ENCODE data around the gene PPT1. TPM values are rescaled to one million over a fixed set of nuclear protein-coding genes. Genes with fewer than 3 reads are reported as not detected.

Gene PPT1
- total RNA-seq, 1 experiment from 2014 or later, result 57.9 TPM

DNA sequence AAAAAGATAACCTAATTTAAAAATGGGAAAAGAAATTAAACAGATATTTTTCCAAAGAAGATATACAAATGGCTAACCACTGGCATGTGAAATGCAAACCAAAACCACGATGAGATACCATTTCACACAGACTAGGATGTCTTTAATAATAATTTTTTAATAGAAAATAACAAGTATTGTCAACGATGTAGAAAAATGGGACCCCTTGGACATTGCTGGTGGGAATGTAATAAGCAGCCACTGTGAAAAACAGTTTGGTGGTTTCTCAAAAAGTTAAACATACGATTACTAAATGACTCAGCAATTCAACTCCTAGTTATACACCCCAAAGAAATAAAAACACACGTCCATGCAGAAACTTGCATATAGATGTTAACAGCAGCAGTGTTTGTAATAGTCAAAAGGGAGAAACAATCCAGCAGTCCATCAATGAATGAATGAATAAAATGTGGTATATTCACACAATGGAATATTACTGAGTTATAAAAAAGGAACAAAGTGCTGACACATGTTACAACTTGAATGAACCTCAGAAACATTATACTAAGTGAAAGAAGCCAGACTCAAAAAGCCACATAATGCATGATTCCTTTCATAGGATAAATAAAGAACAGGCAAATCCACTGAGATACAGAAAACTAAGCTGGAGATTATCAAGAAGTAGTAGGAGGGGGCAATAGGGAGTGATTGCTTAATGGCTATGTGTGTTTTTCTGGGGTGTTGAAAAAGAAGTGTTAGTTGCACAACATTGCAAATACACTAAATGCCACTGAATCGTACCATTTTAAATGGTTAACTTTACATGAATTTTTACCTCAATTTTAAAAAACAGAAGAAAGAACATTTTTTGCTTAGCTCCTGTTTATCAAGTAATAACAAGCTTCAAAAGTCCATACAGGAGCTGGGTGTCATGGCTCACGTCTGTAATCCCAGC lies 4.1 kb downstream of the PPT1 start:
- DNase-seq (ENCODE audit: low read depth), result no peak

DNA sequence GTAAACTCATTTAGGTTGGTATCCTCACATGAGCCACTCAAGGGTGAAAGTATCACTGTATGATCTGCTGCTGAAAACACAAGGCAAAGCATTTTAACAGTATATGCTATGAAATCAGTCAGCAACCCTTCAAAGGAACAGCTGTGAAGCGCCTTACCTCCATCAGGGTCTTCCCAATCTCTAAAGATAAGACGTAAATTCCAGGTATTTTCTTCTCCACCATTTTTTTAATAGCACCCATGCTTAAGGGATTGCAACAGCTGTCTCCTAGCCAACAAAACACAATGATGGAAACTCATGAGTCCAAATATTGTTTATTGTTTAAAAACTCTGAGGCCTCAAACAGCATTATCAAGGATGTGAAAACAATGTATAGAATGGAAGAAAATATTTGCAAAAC lies 4.8 kb downstream of the PPT1 start:
- DNase-seq (ENCODE audit: low read depth), result no peak

DNA sequence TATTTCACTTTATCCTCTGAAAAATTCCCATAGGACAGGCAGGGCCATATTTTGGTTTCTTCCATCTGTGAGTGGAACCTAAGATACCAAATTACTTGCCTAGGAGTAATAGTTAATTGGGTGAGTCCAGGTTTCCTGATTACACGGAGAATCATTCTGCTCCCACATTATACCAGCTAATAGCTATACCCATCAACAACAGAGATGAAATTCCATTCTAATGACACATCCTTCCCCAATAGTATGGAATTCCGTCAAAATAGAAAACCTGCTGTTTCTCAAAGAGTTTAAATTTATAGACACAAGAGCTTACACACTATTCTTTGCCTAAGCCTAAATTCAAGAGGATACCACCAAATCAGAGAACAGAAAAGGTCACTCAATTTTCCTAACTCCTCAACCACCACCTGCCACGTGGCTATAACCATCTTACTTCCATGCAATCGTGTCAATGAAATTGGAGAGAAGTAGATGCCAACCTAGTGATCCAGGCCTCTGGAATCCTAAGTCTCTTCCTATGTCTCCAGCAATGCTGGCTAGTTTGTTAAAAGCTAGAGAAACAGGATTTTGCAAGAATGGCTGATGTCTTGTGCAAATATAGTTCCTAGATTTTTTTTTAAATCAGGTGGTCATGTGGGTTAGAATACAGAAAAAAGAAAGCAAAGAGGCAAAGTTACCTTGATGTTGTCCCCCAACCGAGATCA lies 6.2 kb downstream of the PPT1 start:
- DNase-seq (ENCODE audit: low read depth), result no peak

DNA sequence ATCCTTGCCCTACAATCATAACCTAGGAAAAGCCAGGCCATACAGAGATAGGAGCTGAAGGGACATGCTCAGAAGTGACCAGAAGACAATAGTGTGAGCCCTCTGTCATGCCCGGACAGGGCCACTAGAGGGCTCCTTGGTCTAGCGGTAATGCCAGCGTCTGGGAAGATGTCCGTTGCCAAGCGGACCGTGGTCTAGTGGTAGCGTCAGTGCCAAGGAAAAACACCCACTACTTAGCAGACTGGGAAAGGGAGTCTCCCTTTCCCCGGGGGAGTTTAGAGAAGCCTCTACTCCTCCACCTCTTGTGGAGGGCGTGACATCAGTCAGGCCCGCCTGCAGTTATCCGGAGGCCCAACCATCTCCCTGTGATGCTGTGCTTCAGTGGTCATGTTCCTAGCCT lies 12.3 kb downstream of the PPT1 start:
- DNase-seq (ENCODE audit: low read depth), result peak; percentile 65

DNA sequence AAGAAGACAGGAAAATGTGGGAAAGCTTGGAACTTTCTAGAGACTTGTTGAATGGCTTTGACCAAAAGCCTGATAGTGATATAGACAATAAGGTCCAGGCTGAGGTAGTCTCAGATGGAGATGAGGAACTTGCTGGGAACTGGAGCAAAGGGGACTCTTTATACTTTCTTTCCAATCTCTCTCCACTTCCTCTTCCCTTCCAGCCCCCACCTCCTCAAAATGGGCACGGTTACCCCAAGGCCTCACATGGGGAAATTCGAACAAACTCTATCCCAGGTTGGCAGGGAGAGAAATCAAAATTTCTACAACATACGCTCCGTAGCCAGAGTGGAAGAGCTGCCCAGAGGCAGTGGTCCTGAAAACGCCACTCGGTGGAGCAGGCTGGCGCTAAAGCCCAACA lies 15.2 kb downstream of the PPT1 start:
- DNase-seq (ENCODE audit: low read depth), result no peak

DNA sequence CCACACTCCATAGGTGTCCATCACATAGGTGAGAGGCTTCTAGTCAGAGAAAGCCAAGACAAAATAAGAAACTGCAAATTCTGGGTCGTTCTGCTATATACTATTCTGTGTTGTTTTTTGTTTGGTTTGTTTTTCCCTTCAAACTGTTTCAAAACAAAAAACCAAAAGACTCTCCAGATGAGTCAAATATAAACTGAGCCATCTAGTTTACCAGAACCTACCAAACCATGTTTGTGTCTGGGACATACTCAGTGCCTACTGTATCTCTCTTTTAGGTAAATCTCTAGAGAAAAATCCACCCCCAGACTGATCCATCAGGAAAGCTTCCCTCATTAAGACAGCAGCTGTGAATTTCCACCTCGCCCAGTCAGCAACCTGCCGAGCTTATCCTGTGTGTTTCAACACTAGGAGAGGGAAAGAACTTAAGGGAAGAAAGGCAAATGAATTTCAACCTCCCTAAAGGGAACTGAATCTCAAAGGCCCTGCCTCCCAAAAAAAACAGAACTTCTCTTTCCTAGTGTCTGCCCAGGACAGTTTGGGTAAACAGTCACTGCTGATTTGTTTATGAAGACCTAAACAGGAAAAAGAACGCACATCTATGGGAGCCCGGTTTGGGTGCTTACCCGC lies 17.2 kb downstream of the PPT1 start:
- DNase-seq (ENCODE audit: low read depth), result no peak

DNA sequence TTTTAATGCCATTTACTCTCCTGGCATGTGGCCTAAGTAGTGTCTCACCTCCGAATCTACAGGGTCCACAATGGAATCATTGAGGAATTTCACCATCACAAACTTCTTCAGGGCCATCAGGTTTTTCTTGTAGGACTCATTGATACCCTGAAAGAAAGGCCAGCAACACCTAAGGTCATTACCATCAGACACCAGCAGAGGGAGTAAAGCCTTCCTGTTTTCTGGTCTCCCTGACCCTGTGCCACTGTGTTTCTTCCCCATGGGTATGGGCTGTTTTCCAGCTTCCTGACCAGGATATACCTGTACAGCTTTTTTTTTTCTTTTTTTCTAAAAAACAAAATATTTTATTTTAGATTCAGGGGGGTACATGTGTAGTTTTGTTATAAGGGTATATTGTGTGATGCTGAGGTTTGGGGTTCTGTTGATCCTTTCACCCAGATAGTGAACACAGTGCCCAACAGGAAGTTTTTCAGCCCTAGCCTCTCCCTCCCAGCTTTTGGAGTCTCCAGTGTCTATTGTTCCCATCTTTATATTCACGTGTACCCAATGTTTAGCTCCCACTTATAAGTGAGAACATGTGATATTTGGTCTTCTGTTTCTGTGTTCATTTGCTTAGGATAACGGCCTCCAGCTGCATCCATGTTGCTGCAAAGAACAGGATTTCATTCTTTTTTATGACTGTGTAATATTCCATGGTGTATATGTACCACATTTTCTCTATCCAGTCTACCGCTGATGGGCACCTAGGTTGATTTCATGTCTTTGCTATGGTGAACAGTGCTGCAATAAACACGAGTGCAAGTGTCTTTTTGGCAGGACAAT lies 18.3 kb downstream of the PPT1 start:
- DNase-seq (ENCODE audit: low read depth), result peak; percentile 57

DNA sequence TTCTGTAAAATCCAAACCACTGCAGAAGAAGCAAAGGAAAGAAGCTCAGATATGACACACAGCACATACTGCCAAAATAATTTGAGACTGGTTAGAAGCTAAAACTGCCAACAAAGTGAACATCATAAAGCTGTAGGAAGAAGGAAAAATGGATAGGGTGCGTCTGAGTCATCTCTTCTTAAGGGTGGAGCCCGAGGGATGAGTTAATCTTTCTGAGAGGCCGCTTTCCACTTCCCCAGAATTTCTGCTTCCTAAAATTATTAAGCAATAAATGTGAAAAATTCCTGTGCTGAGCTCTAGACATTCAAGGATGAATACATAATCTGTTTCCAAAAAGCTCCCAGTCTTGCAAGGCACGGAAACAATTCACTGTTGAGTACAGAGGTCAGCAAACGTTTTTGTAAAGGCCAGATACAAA lies 20.1 kb downstream of the PPT1 start:
- peak; percentile 27 for DNase-seq (ENCODE audit: low read depth)

DNA sequence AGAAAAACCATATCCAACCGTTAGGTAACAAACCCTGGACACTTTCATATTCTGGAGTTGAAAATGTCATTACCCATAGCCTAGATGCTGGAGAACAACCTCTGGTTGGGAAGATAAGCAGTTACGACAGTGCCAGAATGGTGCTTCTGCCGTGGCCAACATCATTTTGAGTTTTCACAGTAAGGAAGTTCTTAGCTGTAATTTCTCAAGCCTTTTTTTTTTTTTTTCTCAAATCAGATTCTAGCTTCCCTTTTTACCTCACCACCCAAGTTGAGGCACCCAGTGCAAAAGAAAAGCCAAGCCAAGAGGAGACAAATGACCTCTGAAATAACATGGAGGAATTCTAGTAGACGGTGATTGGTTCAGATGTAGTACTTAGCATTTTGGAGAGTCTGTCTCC lies 21.8 kb downstream of the PPT1 start:
- no peak for DNase-seq (ENCODE audit: low read depth)

DNA sequence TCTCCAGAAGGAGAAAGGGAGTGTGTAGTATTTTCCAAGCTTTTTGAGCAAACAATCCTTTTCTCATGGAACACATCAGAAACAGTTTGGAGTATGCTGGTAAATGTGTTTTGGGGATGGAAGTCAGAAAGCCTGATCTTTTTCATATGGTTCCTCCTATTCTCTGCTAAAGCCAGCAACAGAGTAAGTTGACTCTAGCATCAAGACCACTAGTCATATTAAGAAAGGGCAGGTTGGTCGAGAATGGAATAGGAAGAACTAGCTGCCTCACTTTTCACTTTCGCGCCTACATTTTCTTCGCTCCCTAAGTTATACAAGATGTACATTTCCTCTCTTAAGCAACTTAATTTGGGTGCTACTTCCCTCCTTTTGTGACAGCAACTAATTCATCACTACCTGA lies 24.0 kb downstream of the PPT1 start:
- DNase-seq (ENCODE audit: low read depth), result no peak

DNA sequence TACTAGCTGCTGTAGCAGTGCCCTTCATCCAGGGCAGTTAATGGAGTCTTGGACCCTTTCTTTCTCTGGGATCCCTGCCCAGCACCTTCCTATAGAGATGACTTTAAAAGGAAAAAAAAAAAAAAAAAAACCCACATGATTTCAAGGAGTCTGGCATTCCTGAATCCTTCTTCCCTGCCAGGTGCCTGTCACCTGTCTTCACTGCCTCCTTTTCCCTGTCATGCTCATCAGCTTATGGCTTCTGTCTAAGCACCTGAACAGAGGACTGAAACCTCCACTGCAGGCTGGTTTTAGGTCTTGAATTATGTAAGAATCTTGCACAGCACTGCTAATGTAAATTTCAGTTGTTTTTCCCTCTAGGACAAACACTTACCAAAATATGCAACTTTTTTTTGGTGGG lies 24.9 kb downstream of the PPT1 start:
- DNase-seq (ENCODE audit: low read depth), result no peak

DNA sequence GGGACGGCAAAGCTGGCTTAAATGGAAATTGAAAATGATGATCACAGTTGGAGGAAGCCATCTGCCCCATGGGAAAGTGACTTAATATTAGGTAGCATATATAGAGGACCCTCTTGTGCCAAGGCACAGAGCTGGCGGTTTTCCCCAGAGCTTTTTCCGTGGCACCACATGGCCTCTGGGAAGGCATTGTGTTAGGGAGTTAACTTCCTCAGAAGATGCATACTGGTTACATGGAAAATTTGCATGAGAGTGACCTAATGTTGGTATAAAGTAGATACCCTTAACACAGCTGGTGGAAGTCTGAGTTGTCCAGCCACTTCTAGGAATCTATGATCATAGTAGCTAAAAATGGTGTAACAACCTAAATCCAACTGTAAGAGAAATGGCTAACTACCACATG lies 29.2 kb downstream of the PPT1 start:
- no peak for DNase-seq (ENCODE audit: low read depth)

DNA sequence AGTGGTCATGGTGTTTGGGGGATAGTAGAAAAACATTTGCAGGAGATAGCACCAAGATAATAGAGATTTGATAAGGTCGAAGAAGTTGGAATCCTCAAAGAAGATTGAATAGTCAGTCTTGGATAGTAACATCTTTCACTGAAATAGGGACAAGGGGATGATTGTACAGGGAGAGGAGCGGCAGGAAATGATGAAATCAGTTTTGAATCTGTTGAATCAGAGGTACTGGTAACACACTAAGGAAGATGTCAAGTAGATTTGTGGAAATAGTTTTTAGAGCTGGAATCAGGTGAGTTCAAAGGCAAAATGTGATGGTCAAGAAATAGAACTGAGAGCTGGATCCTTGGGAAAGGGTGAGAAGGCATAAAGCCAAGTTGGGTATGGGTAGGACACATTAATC lies 30.0 kb downstream of the PPT1 start:
- no peak for DNase-seq (ENCODE audit: low read depth)

DNA sequence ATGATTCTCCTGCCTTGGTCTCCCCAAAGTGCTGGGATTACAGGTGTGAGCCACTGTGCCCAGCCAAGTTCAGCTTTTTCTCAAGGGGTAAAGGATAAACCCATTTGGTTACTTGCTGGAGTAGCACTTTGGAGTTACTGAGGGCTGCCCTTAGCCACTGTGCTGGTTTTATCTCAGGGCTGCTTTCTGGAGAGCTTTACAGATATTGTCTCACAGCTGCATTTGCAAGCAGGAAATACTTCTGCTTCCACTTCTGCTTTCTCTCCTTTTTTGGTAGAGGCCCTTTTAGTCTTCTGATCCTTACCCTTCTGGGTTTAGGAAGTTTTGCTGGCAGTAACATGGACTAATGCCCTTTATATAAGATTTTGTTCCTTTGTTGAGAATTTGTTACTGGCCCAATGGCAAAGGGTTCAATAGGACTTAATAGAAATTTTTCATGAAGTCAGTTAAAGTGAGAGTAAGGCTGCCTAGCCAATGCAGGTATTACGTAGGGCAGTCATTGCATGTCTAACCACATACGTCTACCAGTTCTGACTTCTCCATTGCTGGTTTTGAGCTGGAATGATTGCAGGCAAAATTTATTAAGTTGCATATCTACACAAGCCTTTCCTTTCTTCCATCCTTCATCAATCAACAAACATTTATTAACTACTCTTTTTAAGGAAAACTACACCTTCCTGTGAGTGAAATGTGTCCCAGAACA lies 32.1 kb downstream of the PPT1 start:
- DNase-seq (ENCODE audit: low read depth), result no peak

DNA sequence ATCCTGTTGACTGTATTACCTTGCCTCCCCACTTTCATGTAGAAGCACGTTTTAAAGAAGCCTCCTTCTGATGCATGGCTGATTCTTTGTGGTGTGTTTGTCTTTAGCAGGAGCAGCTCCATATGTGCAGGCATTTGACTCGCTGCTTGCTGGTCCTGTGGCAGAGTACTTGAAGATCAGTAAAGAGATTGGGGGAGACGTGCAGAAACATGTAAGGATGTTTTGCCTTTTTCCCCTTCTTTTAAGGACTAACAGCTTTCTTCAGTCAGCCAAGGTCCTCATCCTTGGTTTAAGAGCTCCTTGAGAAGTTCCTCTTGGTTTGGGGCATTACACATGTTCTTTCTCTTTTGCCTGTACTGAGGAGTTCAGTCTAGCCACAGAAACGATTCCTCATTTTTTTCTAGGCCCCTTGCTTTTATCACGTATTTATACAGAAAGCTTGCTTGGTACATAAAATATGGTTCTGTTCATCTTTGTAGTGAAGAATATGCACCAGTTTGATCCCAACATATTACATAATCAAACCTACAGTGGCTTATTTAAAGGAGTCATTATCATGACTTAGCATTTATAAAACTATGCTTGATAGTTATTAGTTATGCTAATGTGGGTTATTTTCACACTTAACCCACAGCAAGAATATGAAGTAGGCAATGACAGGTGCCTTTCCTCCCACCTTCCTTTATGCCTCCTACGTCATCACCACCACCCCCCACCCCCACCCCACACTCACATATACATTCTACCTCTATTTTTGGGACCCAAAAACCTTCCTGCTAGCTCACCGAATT lies 36.9 kb downstream of the PPT1 start:
- no peak for DNase-seq (ENCODE audit: low read depth)

DNA sequence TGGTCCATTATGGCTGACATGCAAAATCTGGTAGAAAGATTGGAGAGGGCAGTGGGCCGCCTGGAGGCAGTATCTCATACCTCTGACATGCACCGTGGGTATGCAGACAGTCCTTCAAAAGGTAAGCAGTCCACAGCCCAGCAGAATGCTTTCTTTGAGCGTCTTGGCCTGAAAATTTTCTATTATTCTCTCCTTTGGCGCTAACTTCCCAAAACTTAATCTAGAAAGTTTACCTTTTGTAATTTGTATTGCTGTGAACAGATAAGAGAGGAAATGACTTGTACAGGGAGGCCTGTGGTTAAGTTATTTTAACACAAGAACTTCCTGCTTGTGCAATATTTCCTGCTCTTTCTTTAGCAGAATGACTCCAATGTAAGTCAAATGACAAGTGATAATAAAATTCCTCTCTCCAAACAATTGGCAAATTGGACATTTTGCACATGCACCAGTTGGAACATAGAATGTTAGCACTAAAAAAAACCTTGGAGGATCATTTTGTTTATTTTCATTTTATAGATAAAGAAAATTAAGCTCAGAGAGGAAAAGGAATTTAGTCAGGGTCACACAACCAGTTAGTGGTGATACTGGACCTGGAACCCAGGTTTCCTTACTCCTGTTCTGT lies 37.6 kb downstream of the PPT1 start:
- peak; percentile 22 for DNase-seq (ENCODE audit: low read depth)

DNA sequence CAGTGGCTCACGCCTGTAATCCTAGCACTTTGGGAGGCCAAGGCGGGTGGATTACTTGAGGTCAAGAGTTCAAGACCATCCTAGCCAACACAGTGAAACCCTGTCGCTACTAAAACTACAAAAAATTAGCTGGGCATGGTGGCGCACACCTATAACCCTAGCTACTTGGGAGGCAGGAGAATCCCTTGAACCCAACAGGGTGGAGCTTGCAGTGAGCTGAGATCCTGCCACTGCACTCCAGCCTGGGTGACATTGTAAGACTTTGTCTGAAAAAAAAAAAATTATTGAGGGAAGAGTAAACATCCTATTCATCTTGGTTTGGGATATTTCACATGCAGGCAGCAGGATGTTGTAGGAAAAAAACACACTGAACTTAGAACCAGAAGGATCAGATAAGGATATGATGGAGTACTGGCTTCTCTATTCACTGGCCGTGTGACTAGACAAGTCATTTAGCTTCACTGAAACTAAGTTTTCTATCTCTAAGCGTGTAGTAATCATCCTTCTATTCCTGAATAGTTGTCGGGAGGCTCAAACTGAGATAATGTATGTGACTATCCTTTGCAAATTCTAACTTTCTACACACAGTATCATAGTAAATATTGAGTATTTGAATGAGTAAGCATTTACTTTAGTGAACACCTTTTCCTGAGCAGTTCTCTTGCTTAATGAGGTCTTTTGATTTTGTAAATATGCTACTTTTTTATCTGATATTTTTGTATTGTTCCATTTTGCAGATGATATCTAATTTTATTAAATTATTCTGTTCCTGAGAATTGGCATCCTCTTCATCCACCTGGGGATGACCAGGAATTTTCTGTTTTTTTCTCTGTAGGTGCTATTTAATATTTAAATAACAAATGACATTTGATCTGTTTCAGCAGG lies 38.4 kb downstream of the PPT1 start:
- no peak for DNase-seq (ENCODE audit: low read depth)

DNA sequence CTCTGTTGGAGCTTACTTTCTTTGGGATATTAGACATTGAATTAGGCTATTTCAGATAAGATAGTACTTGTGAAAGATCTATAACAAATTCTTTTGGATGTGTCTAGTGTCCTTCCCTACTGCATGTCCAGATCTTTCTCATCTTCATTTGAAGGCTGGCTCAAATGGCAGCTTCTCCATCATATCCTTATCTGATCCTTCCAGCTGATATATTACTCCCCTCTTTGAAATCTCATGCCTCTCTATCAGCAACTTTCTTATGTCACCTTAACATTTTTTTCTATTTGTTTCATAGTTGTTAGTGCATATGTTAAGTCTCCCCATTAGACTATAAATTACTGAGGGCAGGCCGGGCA lies 39.0 kb downstream of the PPT1 start:
- DNase-seq (ENCODE audit: low read depth), result no peak

All from Daoy (cell line).